ENCODE results near the gene HSPA12A. TPM values are rescaled to one million over a fixed set of nuclear protein-coding genes. Genes with fewer than 3 reads are reported as not detected.
A peak's percentile ranks its signal among the peaks of the same experiment; 100 is the strongest.

The HSPA12A gene
- total RNA-seq, 1 donor: 10.9 TPM

DNA sequence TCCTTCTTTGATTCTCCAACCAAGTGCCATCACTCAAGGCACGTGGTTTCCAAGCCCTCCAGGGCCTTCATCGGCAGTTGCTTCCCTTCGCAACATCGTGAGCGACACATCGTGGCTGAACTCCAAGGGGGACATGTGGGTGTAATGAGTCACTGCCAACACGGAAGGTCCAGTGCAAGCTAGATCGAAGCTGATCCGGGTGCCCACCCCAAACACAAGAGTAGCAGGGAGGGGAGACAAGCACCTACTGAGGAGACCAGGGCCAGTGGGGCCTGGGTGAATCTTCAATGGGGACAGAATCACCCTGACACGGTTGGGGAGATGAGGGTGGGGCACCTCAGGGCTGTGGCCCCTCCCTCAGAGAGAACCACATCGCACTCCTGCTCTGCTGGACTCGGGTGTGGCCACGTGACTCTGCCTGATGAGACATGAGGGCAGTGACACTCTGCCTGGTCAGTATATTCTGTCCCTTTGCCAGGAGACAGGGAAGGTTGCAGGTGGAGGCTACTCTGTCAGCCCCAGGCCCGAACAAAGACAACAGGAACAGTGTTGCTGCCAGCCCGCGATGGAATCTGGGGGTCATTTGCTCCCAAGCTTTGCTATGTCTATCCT lies 36.8 kb upstream of the HSPA12A start:
- no peaks in the 10 kb centered on the region for H3K36me3 ChIP-seq (ENCODE audit: insufficient read depth, low read length)
- peak overlapping the region; percentile 44 for H2AFZ ChIP-seq (ENCODE audit: low read length)
- H3K79me2 ChIP-seq (ENCODE audit: insufficient read depth, low read length): no peaks in the 10 kb centered on the region
- DNase-seq (ENCODE audit: insufficient read length, low spot score, missing footprints): no peak
- H3K4me1 ChIP-seq (ENCODE audit: insufficient read depth, low read length): peaks cover 14% of the 10 kb centered on the region
- no peak overlapping the region for H3K4me2 ChIP-seq (ENCODE audit: insufficient read depth, low read length)
- no peaks in the 10 kb centered on the region for H3K9me3 ChIP-seq (ENCODE audit: low read depth, low read length)
- no peak overlapping the region for H3K4me3 ChIP-seq (ENCODE audit: insufficient read depth, low read length)
- H4K20me1 ChIP-seq (ENCODE audit: insufficient read depth, low read length): no peaks in the 10 kb centered on the region
- TF ChIP-seq, protein P1, sequence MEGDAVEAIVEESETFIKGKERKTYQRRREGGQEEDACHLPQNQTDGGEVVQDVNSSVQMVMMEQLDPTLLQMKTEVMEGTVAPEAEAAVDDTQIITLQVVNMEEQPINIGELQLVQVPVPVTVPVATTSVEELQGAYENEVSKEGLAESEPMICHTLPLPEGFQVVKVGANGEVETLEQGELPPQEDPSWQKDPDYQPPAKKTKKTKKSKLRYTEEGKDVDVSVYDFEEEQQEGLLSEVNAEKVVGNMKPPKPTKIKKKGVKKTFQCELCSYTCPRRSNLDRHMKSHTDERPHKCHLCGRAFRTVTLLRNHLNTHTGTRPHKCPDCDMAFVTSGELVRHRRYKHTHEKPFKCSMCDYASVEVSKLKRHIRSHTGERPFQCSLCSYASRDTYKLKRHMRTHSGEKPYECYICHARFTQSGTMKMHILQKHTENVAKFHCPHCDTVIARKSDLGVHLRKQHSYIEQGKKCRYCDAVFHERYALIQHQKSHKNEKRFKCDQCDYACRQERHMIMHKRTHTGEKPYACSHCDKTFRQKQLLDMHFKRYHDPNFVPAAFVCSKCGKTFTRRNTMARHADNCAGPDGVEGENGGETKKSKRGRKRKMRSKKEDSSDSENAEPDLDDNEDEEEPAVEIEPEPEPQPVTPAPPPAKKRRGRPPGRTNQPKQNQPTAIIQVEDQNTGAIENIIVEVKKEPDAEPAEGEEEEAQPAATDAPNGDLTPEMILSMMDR (IDR thresholded peaks at IDR 0.05; ENCODE audit: extremely low read depth, low read depth, low read length): no peak
- H3K27ac ChIP-seq (ENCODE audit: low read depth, low read length): no peak overlapping the region
- no peaks in the 10 kb centered on the region for H3K27me3 ChIP-seq (ENCODE audit: insufficient read depth, low read length)

DNA sequence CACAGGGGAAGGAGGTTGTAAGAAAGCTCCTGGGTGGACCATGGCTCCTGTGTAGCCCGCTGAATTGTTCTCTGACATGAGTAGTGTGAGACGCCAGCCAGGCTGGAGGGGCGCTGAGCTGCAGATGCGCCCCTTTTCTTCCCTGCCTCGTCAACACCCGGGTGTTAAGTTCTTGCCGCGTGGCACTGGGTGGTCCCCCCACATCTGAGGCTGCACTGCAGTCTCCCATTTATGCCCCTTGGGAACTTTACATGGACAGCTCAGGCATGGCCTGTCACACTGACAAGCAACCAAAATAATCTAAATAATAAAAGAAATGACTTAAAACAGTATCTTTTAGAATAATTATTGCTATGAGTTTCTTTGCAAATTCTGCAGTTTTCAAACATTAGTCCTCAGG lies 34.6 kb upstream of the HSPA12A start:
- no peaks in the 10 kb centered on the region for H3K9me3 ChIP-seq (ENCODE audit: low read depth, low read length)
- no peak overlapping the region for H3K4me2 ChIP-seq (ENCODE audit: insufficient read depth, low read length)
- TF ChIP-seq, protein P1 (IDR thresholded peaks at IDR 0.05; ENCODE audit: extremely low read depth, low read depth, low read length): no peak
- H3K79me2 ChIP-seq (ENCODE audit: insufficient read depth, low read length): no peaks in the 10 kb centered on the region
- no peak for DNase-seq (ENCODE audit: insufficient read length, low spot score, missing footprints)
- H3K27me3 ChIP-seq (ENCODE audit: insufficient read depth, low read length): no peaks in the 10 kb centered on the region
- H3K27ac ChIP-seq (ENCODE audit: low read depth, low read length): no peak overlapping the region
- H4K20me1 ChIP-seq (ENCODE audit: insufficient read depth, low read length): no peaks in the 10 kb centered on the region
- H3K4me3 ChIP-seq (ENCODE audit: insufficient read depth, low read length): no peak overlapping the region
- no peaks in the 10 kb centered on the region for H3K36me3 ChIP-seq (ENCODE audit: insufficient read depth, low read length)
- peaks cover 7% of the 10 kb centered on the region for H3K4me1 ChIP-seq (ENCODE audit: insufficient read depth, low read length)
- no peak overlapping the region for H2AFZ ChIP-seq (ENCODE audit: low read length)

DNA sequence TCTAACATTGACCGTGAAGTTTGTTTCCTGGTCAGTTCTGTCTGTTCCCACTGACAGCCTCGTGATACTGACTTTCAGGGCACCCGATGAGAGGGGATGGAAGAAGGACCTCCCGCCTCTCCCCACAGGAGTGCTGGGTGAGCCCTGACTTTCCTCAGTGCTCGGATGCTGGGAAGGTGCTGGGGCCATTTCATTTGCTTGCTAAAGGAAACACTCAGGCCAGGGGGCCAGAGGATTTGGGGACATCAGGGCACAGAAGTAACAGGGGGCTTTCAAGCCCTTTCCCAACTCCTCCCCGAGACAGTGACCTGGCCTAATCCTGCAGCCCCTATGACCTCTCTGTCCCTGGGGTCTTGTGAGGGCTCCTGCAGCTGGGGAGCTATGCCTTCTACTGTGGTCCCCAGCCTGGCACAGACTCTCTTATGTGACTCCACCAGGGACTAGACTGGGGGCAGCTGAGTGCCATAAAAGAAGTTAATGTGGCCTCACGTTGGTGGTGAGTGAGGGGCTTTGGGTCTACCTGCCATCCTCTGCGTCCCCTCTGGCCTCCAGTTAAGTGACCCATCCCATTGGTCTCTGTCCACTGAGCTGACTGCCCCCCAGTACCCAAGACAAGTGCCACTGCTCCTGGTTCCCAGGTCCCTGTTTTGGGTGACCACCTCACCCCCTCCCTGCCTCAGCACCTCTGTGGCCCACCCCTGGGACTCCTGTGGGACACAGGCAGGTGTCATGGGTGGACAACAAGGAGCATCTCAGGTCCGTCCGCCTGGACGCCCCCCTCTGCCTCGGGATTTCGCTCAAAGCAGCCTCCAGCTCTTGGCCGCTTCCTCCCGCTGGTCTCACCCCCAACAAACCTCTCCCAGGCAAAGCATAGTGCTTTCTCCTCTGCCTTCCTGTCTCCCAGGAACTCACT lies 33.4 kb upstream of the HSPA12A start:
- no peaks in the 10 kb centered on the region for H3K79me2 ChIP-seq (ENCODE audit: insufficient read depth, low read length)
- H2AFZ ChIP-seq (ENCODE audit: low read length): no peak overlapping the region
- H3K27me3 ChIP-seq (ENCODE audit: insufficient read depth, low read length): no peaks in the 10 kb centered on the region
- no peaks in the 10 kb centered on the region for H3K36me3 ChIP-seq (ENCODE audit: insufficient read depth, low read length)
- H3K9me3 ChIP-seq (ENCODE audit: low read depth, low read length): no peaks in the 10 kb centered on the region
- no peak overlapping the region for H3K4me3 ChIP-seq (ENCODE audit: insufficient read depth, low read length)
- DNase-seq (ENCODE audit: insufficient read length, low spot score, missing footprints): no peak
- no peak overlapping the region for H3K27ac ChIP-seq (ENCODE audit: low read depth, low read length)
- no peaks in the 10 kb centered on the region for H4K20me1 ChIP-seq (ENCODE audit: insufficient read depth, low read length)
- no peak overlapping the region for H3K4me2 ChIP-seq (ENCODE audit: insufficient read depth, low read length)
- TF ChIP-seq, protein P1 (IDR thresholded peaks at IDR 0.05; ENCODE audit: extremely low read depth, low read depth, low read length): no peak
- H3K4me1 ChIP-seq (ENCODE audit: insufficient read depth, low read length): peaks cover 17% of the 10 kb centered on the region

DNA sequence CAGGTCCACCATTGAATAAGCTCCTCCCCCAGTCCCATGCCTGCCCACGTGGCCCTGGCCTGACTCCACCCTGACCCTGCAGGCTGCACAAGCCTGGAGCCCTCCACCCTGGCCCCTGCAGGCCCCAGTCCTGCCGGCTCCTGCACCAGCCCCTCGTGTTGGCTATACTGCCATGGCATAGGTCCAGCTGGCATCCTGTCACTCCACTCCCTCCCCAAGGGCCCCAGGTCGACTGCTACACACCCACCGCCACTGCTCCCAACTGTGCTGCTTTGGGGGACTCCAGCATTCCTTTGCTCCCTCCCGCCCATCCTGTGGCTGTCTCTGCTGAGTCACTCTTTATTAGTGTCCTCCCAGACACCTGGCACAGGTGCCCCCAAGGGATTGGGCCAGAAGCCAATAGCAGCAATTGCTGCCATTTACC lies 32.4 kb upstream of the HSPA12A start:
- Histone ChIP-seq H3K36me3 (ENCODE audit: insufficient read depth, low read length) (no peaks in the 10 kb centered on the region), H3K4me2 (ENCODE audit: insufficient read depth, low read length) (no peak overlapping the region), H3K79me2 (ENCODE audit: insufficient read depth, low read length) (no peaks in the 10 kb centered on the region), H3K27ac (ENCODE audit: low read depth, low read length) (no peak overlapping the region), H3K27me3 (ENCODE audit: insufficient read depth, low read length) (no peaks in the 10 kb centered on the region), H4K20me1 (ENCODE audit: insufficient read depth, low read length) (no peaks in the 10 kb centered on the region), H3K4me3 (ENCODE audit: insufficient read depth, low read length) (no peak overlapping the region), H3K9me3 (ENCODE audit: low read depth, low read length) (no peaks in the 10 kb centered on the region), H3K4me1 (ENCODE audit: insufficient read depth, low read length) (peaks cover 26% of the 10 kb centered on the region), H2AFZ (ENCODE audit: low read length) (no peak overlapping the region)
- TF ChIP-seq, protein P1 (IDR thresholded peaks at IDR 0.05; ENCODE audit: extremely low read depth, low read depth, low read length): no peak
- DNase-seq (ENCODE audit: insufficient read length, low spot score, missing footprints): no peak

All from osteoblast (primary cell).